Caco-2 (cell line): ENCODE measurements around the gene ADAMTS2. TPM values are rescaled to one million over a fixed set of nuclear protein-coding genes. Genes with fewer than 3 reads are reported as not detected.

Source experiments
- BruUV-seq: library from RNA; stranded (reverse); fragments of 400-500 nt; replicated peaks from 2 replicates; lab custom pipeline; 2021; lab: Mats Ljungman, UMichigan
- CTCF ChIA-PET: fragments of 300-600 bp; sonication (Branson Sonifier 250); formaldehyde crosslinking; loops from one replicate; lab custom pipeline; 2022; ENCODE audit warnings: antibody characterized with exemption; lab: Charles Lee
- POLR2A ChIA-PET: fragments of 300-600 bp; sonication (Branson Sonifier 250); formaldehyde crosslinking; loops from one replicate; lab custom pipeline; 2022; ENCODE audit warnings: antibody characterized with exemption; lab: Charles Lee
- DNase-seq, 2 experiments: peaks; one replicate each; pipeline versions ENCODE4 v3.0.0 to v3.0.0-alpha.2; 2020 to 2022
- H3K27me3 ChIP-seq: replicated peaks from 2 replicates; pipeline ENCODE4 v1.6.0; 2011; ENCODE audit warnings: low read length; ENCODE audit not compliant: control insufficient read depth, insufficient read depth
- H3K36me3 ChIP-seq: 2 replicates; pipeline ENCODE4 v1.5.1; 2011; ENCODE audit warnings: low read length; ENCODE audit not compliant: control insufficient read depth, insufficient read depth
- H3K4me1 ChIP-seq: fragments of 250-450 bp; sonication (Bioruptor Pico); 2 replicates; pipeline ENCODE4 v1.5.1; 2020; ENCODE audit warnings: mild to moderate bottlenecking
- H3K4me3 ChIP-seq: 2 replicates; pipeline ENCODE4 v1.5.1; 2011; ENCODE audit warnings: low read depth, mild to moderate bottlenecking, control low read depth, low read length
- H3K9me3 ChIP-seq: fragments of 250-450 bp; sonication (Bioruptor Pico); 2 replicates; pipeline ENCODE4 v1.5.1; 2020; ENCODE audit warnings: mild to moderate bottlenecking, moderate library complexity
- H3K27ac Mint-ChIP-seq: one replicate; pipeline ENCODE4 v1.8.0; 2022; ENCODE audit warnings: mixed read lengths; ENCODE audit not compliant: unreplicated experiment
- H3K27me3 Mint-ChIP-seq: one replicate; pipeline ENCODE4 v1.8.0; 2022; ENCODE audit warnings: mixed read lengths; ENCODE audit not compliant: insufficient read depth, unreplicated experiment
- H3K36me3 Mint-ChIP-seq: one replicate; pipeline ENCODE4 v1.8.0; 2022; ENCODE audit warnings: mild to moderate bottlenecking, mixed read lengths; ENCODE audit not compliant: insufficient read depth, unreplicated experiment
- H3K4me1 Mint-ChIP-seq: one replicate; pipeline ENCODE4 v1.8.0; 2022; ENCODE audit warnings: low read depth, mixed read lengths; ENCODE audit not compliant: unreplicated experiment
- H3K4me3 Mint-ChIP-seq: one replicate; pipeline ENCODE4 v1.8.0; 2022; ENCODE audit warnings: mild to moderate bottlenecking, moderate library complexity, mixed read lengths; ENCODE audit not compliant: unreplicated experiment
- H3K9me3 Mint-ChIP-seq: one replicate; pipeline ENCODE4 v1.8.0; 2022; ENCODE audit warnings: mixed read lengths; ENCODE audit not compliant: unreplicated experiment
- intact Hi-C: fragments of 100-400 bp; cut with micrococcal nuclease; formaldehyde crosslinking; loops from one replicate; pipeline ENCODE4 v1.10.0; 2022; ENCODE audit not compliant: unreplicated experiment
- total RNA-seq: library from RNA; stranded (reverse); gene quantifications from 2 replicates; pipeline ENCODE4 v1.2.3, GENCODE V29; 2022
- TF ChIP-seq, protein P1 (sequence below), 2 experiments: fragments of 200-600 bp in 1 of 2; IDR thresholded peaks; 1 replicate in 1 of 2; 2 replicates in 1 of 2; pipeline versions ENCODE4 v1.5.1 to v1.8.0; 2011 to 2022; ENCODE audit warnings: antibody characterized with exemption in 1 of 2, control low read depth in 1 of 2, inconsistent platforms in 1 of 2, low read depth in 1 of 2, low read length in 1 of 2, mild to moderate bottlenecking in 1 of 2, moderate library complexity in 1 of 2; ENCODE audit not compliant: insufficient read depth in 1 of 2, severe bottlenecking in 1 of 2, unreplicated experiment in 1 of 2

ADAMTS2 gene
- total RNA-seq, 1 experiment from 2014 or later, result 0.05 TPM

DNA sequence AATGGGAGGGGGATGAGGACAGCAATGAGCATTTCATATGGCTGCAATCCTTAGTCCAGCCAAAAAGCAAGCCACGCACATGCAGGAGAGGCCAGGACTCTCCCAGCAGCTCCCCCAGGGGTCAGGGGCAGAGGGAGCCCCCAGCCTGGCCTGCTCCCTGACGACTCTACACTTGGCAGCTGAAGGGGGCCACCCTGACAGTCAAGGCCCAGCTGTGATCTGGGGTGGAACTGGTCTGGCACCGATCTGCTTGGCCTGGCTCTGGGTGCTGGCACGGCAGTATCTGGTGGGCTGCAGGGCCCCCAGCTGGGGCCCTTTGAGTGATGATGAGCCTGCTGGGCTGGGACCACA, 118.1 kb downstream of the ADAMTS2 start:
- no peaks in the 10 kb centered on the region for H3K4me1 ChIP-seq
- POLR2A ChIA-PET, result no interaction called here
- intact Hi-C loops, result no loop called here

DNA sequence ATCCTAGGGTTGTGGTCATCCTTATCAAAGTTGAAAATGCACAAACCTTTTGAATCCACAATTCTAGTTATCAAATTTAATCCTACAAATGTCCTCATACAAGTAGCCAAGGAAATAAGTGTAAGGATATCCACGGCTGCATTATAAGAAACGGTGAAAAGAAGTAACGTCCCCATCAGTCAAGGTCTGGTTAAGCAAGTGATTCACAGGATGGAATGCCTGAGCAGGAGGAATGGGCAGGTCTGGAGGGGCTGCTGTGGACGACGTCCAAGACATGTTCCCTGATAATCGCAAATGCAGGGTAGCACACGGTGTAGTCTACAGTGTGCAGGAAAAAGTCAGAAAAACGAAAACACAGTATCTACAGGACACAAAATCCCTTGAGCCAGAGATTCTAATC, 118.6 kb downstream of the ADAMTS2 start:
- no peak overlapping the region for H3K27ac Mint-ChIP-seq
- no peak overlapping the region for H3K4me3 ChIP-seq

More for the DNA sequence above, 118.1 kb downstream of the ADAMTS2 start:
- TF ChIP-seq, protein P1, sequence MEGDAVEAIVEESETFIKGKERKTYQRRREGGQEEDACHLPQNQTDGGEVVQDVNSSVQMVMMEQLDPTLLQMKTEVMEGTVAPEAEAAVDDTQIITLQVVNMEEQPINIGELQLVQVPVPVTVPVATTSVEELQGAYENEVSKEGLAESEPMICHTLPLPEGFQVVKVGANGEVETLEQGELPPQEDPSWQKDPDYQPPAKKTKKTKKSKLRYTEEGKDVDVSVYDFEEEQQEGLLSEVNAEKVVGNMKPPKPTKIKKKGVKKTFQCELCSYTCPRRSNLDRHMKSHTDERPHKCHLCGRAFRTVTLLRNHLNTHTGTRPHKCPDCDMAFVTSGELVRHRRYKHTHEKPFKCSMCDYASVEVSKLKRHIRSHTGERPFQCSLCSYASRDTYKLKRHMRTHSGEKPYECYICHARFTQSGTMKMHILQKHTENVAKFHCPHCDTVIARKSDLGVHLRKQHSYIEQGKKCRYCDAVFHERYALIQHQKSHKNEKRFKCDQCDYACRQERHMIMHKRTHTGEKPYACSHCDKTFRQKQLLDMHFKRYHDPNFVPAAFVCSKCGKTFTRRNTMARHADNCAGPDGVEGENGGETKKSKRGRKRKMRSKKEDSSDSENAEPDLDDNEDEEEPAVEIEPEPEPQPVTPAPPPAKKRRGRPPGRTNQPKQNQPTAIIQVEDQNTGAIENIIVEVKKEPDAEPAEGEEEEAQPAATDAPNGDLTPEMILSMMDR (IDR thresholded peaks at IDR 0.05; ENCODE audit: insufficient read depth in 1 of 2, low read depth in 1 of 2, low read length in 1 of 2, severe bottlenecking in 1 of 2, unreplicated experiment in 1 of 2), result no peak
- Mint-ChIP-seq H3K27me3 (no peaks in the 10 kb centered on the region), H3K4me1 (no peaks in the 10 kb centered on the region), H3K27ac (no peak overlapping the region), H3K36me3 (peaks cover 4% of the 10 kb centered on the region), H3K9me3 (peaks cover 42% of the 10 kb centered on the region), H3K4me3 (no peak overlapping the region)
- no TSS peak for BruUV-seq
- Histone ChIP-seq H3K9me3 (peaks cover 16% of the 10 kb centered on the region), H3K27me3 (no peaks in the 10 kb centered on the region), H3K4me3 (no peak overlapping the region), H3K36me3 (no peaks in the 10 kb centered on the region)
- peak in 1 of 2 experiments; percentile 17 for DNase-seq
- CTCF ChIA-PET, result no interaction called here

DNA sequence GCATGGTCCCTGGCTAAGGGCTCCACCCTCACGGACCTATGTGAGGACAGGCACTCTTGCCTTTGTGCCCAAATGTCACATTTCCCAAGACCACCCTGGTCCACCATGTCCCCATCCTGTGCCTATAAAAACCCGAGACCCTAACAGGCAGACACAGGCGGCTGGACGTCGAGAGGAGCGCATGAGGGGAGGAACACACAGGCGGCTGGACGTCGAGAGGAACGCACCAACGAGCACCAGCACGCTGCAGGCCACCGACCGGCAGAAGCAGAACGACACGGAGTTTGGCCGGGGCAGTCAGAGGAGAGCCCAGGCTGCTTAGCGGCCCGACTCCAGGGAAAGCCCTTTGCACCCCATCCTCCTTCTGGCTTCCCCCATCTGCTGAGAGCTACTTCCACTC, 119.9 kb downstream of the ADAMTS2 start:
- Histone ChIP-seq H3K36me3 (no peaks in the 10 kb centered on the region), H3K27me3 (no peaks in the 10 kb centered on the region), H3K4me3 (no peak overlapping the region), H3K4me1 (no peaks in the 10 kb centered on the region), H3K9me3 (peaks cover 16% of the 10 kb centered on the region)
- no TSS peak for BruUV-seq
- no peak overlapping the region for H3K4me3 Mint-ChIP-seq
- H3K9me3 Mint-ChIP-seq, result peaks cover 42% of the 10 kb centered on the region
- H3K4me1 Mint-ChIP-seq, result no peaks in the 10 kb centered on the region
- H3K36me3 Mint-ChIP-seq, result peaks cover 4% of the 10 kb centered on the region
- CTCF ChIA-PET, result no interaction called here
- POLR2A ChIA-PET, result no interaction called here
- DNase-seq, result peak in 1 of 2 experiments; percentile 22
- TF ChIP-seq, protein P1 (IDR thresholded peaks at IDR 0.05; ENCODE audit: insufficient read depth in 1 of 2, low read depth in 1 of 2, low read length in 1 of 2, severe bottlenecking in 1 of 2, unreplicated experiment in 1 of 2), result no peak
- intact Hi-C loops, result no loop called here
- no peaks in the 10 kb centered on the region for H3K27me3 Mint-ChIP-seq
- no peak overlapping the region for H3K27ac Mint-ChIP-seq

More for the DNA sequence above, 118.6 kb downstream of the ADAMTS2 start:
- H3K4me3 Mint-ChIP-seq, result no peak overlapping the region
- no peaks in the 10 kb centered on the region for H3K27me3 Mint-ChIP-seq
- TF ChIP-seq, protein P1 (IDR thresholded peaks at IDR 0.05; ENCODE audit: insufficient read depth in 1 of 2, low read depth in 1 of 2, low read length in 1 of 2, severe bottlenecking in 1 of 2, unreplicated experiment in 1 of 2), result no peak
- intact Hi-C loops, result no loop called here
- no peaks in the 10 kb centered on the region for H3K4me1 ChIP-seq
- peaks cover 42% of the 10 kb centered on the region for H3K9me3 Mint-ChIP-seq
- H3K36me3 Mint-ChIP-seq, result peaks cover 4% of the 10 kb centered on the region
- ChIA-PET CTCF (no interaction called here), POLR2A (no interaction called here)
- no peaks in the 10 kb centered on the region for H3K36me3 ChIP-seq
- H3K9me3 ChIP-seq, result peaks cover 16% of the 10 kb centered on the region
- H3K4me1 Mint-ChIP-seq, result no peaks in the 10 kb centered on the region
- H3K27me3 ChIP-seq, result no peaks in the 10 kb centered on the region
- no TSS peak for BruUV-seq
- DNase-seq, result no peak
